ENCODE results near the gene DBH.

GRCh38 chr9:133595910-133596309 lies 40.3 kb upstream of the DBH start:
- TF ChIP-seq CTCF (IDR thresholded peaks at IDR 0.05; ENCODE audit: extremely low read depth in 1 of 2, insufficient read depth in 1 of 2, low read depth in 1 of 2, low read length in 2 of 2), result no peak
- no peak for TF ChIP-seq GATA2 (IDR thresholded peaks at IDR 0.05; ENCODE audit: insufficient read depth, insufficient read length, low read depth, low read length)
- TF ChIP-seq EZH2 (IDR thresholded peaks at IDR 0.05; ENCODE audit: borderline replicate concordance, low read depth, low read length, severe bottlenecking), result no peak
- no peak for TF ChIP-seq MYC (IDR thresholded peaks at IDR 0.05; ENCODE audit: low read depth, low read length)
- no peak for TF ChIP-seq POLR2A (IDR thresholded peaks at IDR 0.05; ENCODE audit: low read depth, low read length)

Measured in endothelial cell of umbilical vein (primary cell).